HepG2 (cell line): ENCODE data around the gene BMAL1. TPM values are rescaled to one million over a fixed set of nuclear protein-coding genes. Genes with fewer than 3 reads are reported as not detected.

ENCODE experiments used
- ATAC-seq: fragments of 200-7000 bp; cut with Tn5 transposase; 3 replicates; pipeline ENCODE4 v1.9.1; 2020; ENCODE audit warnings: mild to moderate bottlenecking, moderate library complexity
- Bru-seq: library from RNA; stranded (reverse); fragments of 400-500 nt; gene quantifications from one replicate; lab custom pipeline; 2021; lab: Mats Ljungman, UMichigan
- BruChase-seq, 2 experiments: library from RNA; stranded (reverse); fragments of 400-500 nt; gene quantifications; one replicate each; lab custom pipeline; 2021; lab: Mats Ljungman, UMichigan
- BruUV-seq: library from RNA; stranded (reverse); fragments of 400-500 nt; replicated peaks from 2 replicates; lab custom pipeline; 2021; lab: Mats Ljungman, UMichigan
- CTCF ChIA-PET: fragments of 300-600 bp; formaldehyde crosslinking; extraction: SDS; loops from one replicate; lab custom pipeline; 2021; ENCODE audit warnings: low total read pairs, inconsistent platforms, low intra/inter-chr PET ratio; lab: Yijun Ruan, JAX
- POLR2A ChIA-PET: fragments of 350-600 bp; sonication (Branson Sonifier 250); formaldehyde crosslinking; loops from one replicate; lab custom pipeline; 2020; ENCODE audit warnings: antibody characterized with exemption, inconsistent platforms; lab: Yijun Ruan, JAX
- DNase-seq: peaks from one replicate; pipeline ENCODE4 v3.0.0-alpha.2; 2015; ENCODE audit warnings: low spot score
- FAIRE-seq: peaks from 3 replicates; lab custom pipeline; 2011; peaks lifted over from hg19 to GRCh38; lab: Jason Lieb, UNC
- H2AFZ ChIP-seq: one replicate; pipeline ENCODE4 v1.6.1; 2011; ENCODE audit warnings: low read length, inconsistent platforms
- H3K27ac ChIP-seq: fragments of 300-600 bp; 3 replicates; pipeline ENCODE4 v1.8.0; 2011; ENCODE audit warnings: mixed run types, mild to moderate bottlenecking, mixed read lengths, low read length, inconsistent platforms; ENCODE audit not compliant: insufficient read depth; ENCODE audit errors: extremely low read length
- H3K27me3 ChIP-seq, 2 experiments: fragments of 200-600 bp in 1 of 2; 2 replicates in 1 of 2; 3 replicates in 1 of 2; pipeline versions ENCODE4 v1.6.0 to v1.8.0; 2011; ENCODE audit warnings: low read length in 2 of 2, mild to moderate bottlenecking in 2 of 2, moderate library complexity in 2 of 2, inconsistent platforms in 1 of 2; ENCODE audit not compliant: insufficient read depth in 2 of 2, control insufficient read depth in 1 of 2
- H3K36me3 ChIP-seq, 2 experiments: fragments of 200-600 bp in 1 of 2; replicated peaks in 1 of 2; 2 replicates in 1 of 2; 3 replicates in 1 of 2; pipeline versions ENCODE4 v1.5.1 to v1.8.0; 2011; ENCODE audit warnings: low read length in 2 of 2, inconsistent platforms in 1 of 2; ENCODE audit not compliant: insufficient read depth in 2 of 2, control insufficient read depth in 1 of 2
- H3K4me1 ChIP-seq: 2 replicates; pipeline ENCODE4 v1.5.1; 2012; ENCODE audit warnings: low read length, inconsistent platforms; ENCODE audit not compliant: insufficient read depth
- H3K4me2 ChIP-seq: 2 replicates; pipeline ENCODE4 v1.6.0; 2011; ENCODE audit warnings: low read depth, low read length, inconsistent platforms
- H3K4me3 ChIP-seq, 3 experiments: fragments of 200-600 bp in 1 of 3; sonication (generic), shearing (Covaris generic) in 1 of 3; replicated peaks in 1 of 3; 2 replicates each; pipeline ENCODE4 v1.5.1; 2011 to 2016; ENCODE audit warnings: low read length in 3 of 3, inconsistent platforms in 2 of 3, low read depth in 2 of 3, mild to moderate bottlenecking in 2 of 3, control low read depth in 1 of 3, mixed read lengths in 1 of 3; ENCODE audit not compliant: insufficient read depth in 1 of 3
- H3K79me2 ChIP-seq: one replicate; pipeline ENCODE4 v1.6.1; 2011; ENCODE audit warnings: low read length, inconsistent platforms; ENCODE audit not compliant: insufficient read depth
- H3K9ac ChIP-seq: 2 replicates; pipeline ENCODE4 v1.6.0; 2011; ENCODE audit warnings: mild to moderate bottlenecking, low read depth, low read length, inconsistent platforms; ENCODE audit not compliant: insufficient read depth
- H3K9me3 ChIP-seq: 2 replicates; pipeline ENCODE4 v1.5.1; 2012; ENCODE audit warnings: mild to moderate bottlenecking, low read length
- H4K20me1 ChIP-seq: 2 replicates; pipeline ENCODE4 v1.6.0; 2011; ENCODE audit warnings: inconsistent platforms, mild to moderate bottlenecking, low read length, moderate library complexity; ENCODE audit not compliant: insufficient read depth
- FOXO1 ChIP-seq: sonication (generic); formaldehyde crosslinking; IDR thresholded peaks from 2 replicates; pipeline ENCODE4 v1.4.0; 2020; ENCODE audit warnings: missing genetic modification reagents
- KDM3A ChIP-seq: IDR thresholded peaks from 2 replicates; pipeline ENCODE4 v1.6.1; 2018; ENCODE audit warnings: low read depth, missing compliant biosample characterization
- TBX2 ChIP-seq: sonication (generic); formaldehyde crosslinking; IDR thresholded peaks from 2 replicates; pipeline ENCODE4 v1.5.0; 2020; ENCODE audit warnings: missing genetic modification reagents, mild to moderate bottlenecking, borderline replicate concordance
- YEATS4 ChIP-seq: sonication (generic); formaldehyde crosslinking; IDR thresholded peaks from 2 replicates; pipeline ENCODE4 v1.4.0; 2020; ENCODE audit warnings: missing genetic modification reagents, borderline replicate concordance
- ZFP62 ChIP-seq: sonication (generic); formaldehyde crosslinking; IDR thresholded peaks from 2 replicates; pipeline ENCODE4 v1.4.0; 2020; ENCODE audit warnings: missing genetic modification reagents
- ZNF333 ChIP-seq: sonication (generic); formaldehyde crosslinking; IDR thresholded peaks from 2 replicates; pipeline ENCODE4 v1.4.0; 2020; ENCODE audit warnings: mild to moderate bottlenecking, missing genetic modification reagents, borderline replicate concordance
- WGBS: methylation state at CpG from one replicate; pipeline ENCODE4 v1.1.6; 2017; ENCODE audit warnings: low lambda C conversion rate; 5-methylcytosine and 5-hydroxymethylcytosine counted together
- in situ Hi-C: cut with HindIII; loops from 2 replicates; pipeline ENCODE4 v1.10.0; 2017; ENCODE audit warnings: low pct_unique_long_range_greater_than_20kb; ENCODE audit not compliant: extremely low pct_ligation_motif_present
- intact Hi-C: fragments of 100-400 bp; cut with micrococcal nuclease; formaldehyde crosslinking; loops from one replicate; pipeline ENCODE4 v1.10.0; 2022; ENCODE audit not compliant: unreplicated experiment
- long read RNA-seq, 2 experiments: library from RNA in 1 of 2; library from polyadenylated mRNA in 1 of 2; stranded (forward) in 1 of 2; unstranded in 1 of 2; transcript quantifications; one replicate each; pipeline ENCODE4 v2.0.0, GENCODE V29; 2019 to 2022
- polyA minus RNA-seq, 3 experiments: library from RNA; depleted of rRNA, polyadenylated mRNA; stranded (reverse); fragments of >200 nt; gene quantifications; 2 replicates each; pipeline ENCODE4 v1.2.3, GENCODE V29; 2011; ENCODE audit warnings: low replicate concordance in 1 of 3
- polyA plus RNA-seq, 8 experiments: library from polyadenylated mRNA; depleted of rRNA in 3 of 8; stranded (reverse) in 7 of 8; unstranded in 1 of 8; fragments of >200 nt; fragmentation: Illumina TruSeq in 4 of 8; extraction: Trizol in 4 of 8; gene quantifications; 2 replicates each; pipeline versions ENCODE4 v1.2.1 to v1.2.3, GENCODE V29; 2011 to 2016; ENCODE audit warnings: low read depth in 4 of 8, missing spikeins in 1 of 8, mixed read lengths in 1 of 8; ENCODE audit not compliant: insufficient read depth in 1 of 8
- total RNA-seq, 5 experiments: library from RNA; depleted of rRNA; stranded (reverse); fragments of >200 nt; fragmentation: Illumina TruSeq; extraction: Trizol; gene quantifications; 2 replicates each; pipeline ENCODE4 v1.2.3, GENCODE V29; 2016; ENCODE audit warnings: low read depth in 1 of 5
- TF ChIP-seq, protein P1 (sequence below): IDR thresholded peaks from 2 replicates; pipeline ENCODE4 v1.6.1; 2012; ENCODE audit warnings: inconsistent platforms
- TF ChIP-seq, protein P2 (sequence below): sonication (generic); formaldehyde crosslinking; conservative IDR thresholded peaks from 2 replicates; pipeline ENCODE4 v1.4.0; 2020; ENCODE audit warnings: missing genetic modification reagents
- TF ChIP-seq, protein P3 (sequence below): IDR thresholded peaks from 2 replicates; pipeline ENCODE4 v1.6.1; 2016; ENCODE audit warnings: missing compliant biosample characterization, missing genetic modification reagents, borderline replicate concordance
- TF ChIP-seq, protein P4 (sequence below): sonication (generic); formaldehyde crosslinking; IDR thresholded peaks from 2 replicates; pipeline ENCODE4 v1.5.1; 2020; ENCODE audit warnings: mild to moderate bottlenecking, missing genetic modification reagents, moderate library complexity

BMAL1 gene
- total RNA-seq (2016; rRNA removed; fragmentation: Illumina TruSeq; extraction: Trizol) (4.8 and 5.0 TPM in 2 replicates), polyA plus RNA-seq (2011; rRNA removed) (3.3 and 4.5 TPM in 2 replicates), polyA minus RNA-seq (2011; rRNA and poly(A)+ RNA removed; ENCODE audit: low replicate concordance) (5.9 and 21.3 TPM in 2 replicates), Bru-seq, nascent RNA (percentile 43 among the genes with signal in this experiment), BruChase-seq, experiment 1, labeled RNA remaining after a 6-hour chase (percentile 38 among the genes with signal in this experiment), BruChase-seq, experiment 2, labeled RNA remaining after a 2-hour chase (percentile 39 among the genes with signal in this experiment)
- total RNA-seq (2016; cell fraction: cytosol; rRNA removed; fragmentation: Illumina TruSeq; extraction: Trizol; ENCODE audit: low read depth) = 1.9 and 3.3 TPM in 2 replicates
- total RNA-seq (2016; cell fraction: insoluble cytoplasmic fraction; rRNA removed; fragmentation: Illumina TruSeq; extraction: Trizol) = 4.8 and 5.5 TPM in 2 replicates
- total RNA-seq (2016; cell fraction: membrane; rRNA removed; fragmentation: Illumina TruSeq; extraction: Trizol) = 5.3 and 5.5 TPM in 2 replicates
- 5.3 and 7.6 TPM in 2 replicates for total RNA-seq (2016; cell fraction: nucleus; rRNA removed; fragmentation: Illumina TruSeq; extraction: Trizol)
- polyA plus RNA-seq (2011; cell fraction: cytosol; rRNA removed) = 2.1 and 2.8 TPM in 2 replicates
- 4.7 and 5.0 TPM in 2 replicates for polyA plus RNA-seq (2011; cell fraction: nucleus; rRNA removed)
- 5.6 and 6.9 TPM in 2 replicates for polyA plus RNA-seq (2012)
- polyA plus RNA-seq (2016; cell fraction: cytosol; fragmentation: Illumina TruSeq; extraction: Trizol; ENCODE audit: low read depth) = 1.5 and 2.8 TPM in 2 replicates
- 3.8 and 4.8 TPM in 2 replicates for polyA plus RNA-seq (2016; cell fraction: insoluble cytoplasmic fraction; fragmentation: Illumina TruSeq; extraction: Trizol; ENCODE audit: low read depth)
- polyA plus RNA-seq (2016; cell fraction: membrane; fragmentation: Illumina TruSeq; extraction: Trizol; ENCODE audit: low read depth) = 3.2 and 5.1 TPM in 2 replicates
- 5.1 and 8.2 TPM in 2 replicates for polyA plus RNA-seq (2016; cell fraction: nucleus; fragmentation: Illumina TruSeq; extraction: Trizol; ENCODE audit: insufficient read depth, low read depth)
- polyA minus RNA-seq (2011; cell fraction: cytosol; rRNA and poly(A)+ RNA removed) = 3.9 and 8.9 TPM in 2 replicates
- 9.0 and 14.3 TPM in 2 replicates for polyA minus RNA-seq (2011; cell fraction: nucleus; rRNA and poly(A)+ RNA removed)
- long read RNA-seq, experiment 1, partial matches to known transcripts = 0 of 4 reads
- long read RNA-seq, experiment 1, other reads (novel, unspliced or antisense) = 4 of 4 reads
- long read RNA-seq, experiment 2, partial matches to known transcripts = 2 of 5 reads
- long read RNA-seq, experiment 2, other reads (novel, unspliced or antisense) = 3 of 5 reads

DNA sequence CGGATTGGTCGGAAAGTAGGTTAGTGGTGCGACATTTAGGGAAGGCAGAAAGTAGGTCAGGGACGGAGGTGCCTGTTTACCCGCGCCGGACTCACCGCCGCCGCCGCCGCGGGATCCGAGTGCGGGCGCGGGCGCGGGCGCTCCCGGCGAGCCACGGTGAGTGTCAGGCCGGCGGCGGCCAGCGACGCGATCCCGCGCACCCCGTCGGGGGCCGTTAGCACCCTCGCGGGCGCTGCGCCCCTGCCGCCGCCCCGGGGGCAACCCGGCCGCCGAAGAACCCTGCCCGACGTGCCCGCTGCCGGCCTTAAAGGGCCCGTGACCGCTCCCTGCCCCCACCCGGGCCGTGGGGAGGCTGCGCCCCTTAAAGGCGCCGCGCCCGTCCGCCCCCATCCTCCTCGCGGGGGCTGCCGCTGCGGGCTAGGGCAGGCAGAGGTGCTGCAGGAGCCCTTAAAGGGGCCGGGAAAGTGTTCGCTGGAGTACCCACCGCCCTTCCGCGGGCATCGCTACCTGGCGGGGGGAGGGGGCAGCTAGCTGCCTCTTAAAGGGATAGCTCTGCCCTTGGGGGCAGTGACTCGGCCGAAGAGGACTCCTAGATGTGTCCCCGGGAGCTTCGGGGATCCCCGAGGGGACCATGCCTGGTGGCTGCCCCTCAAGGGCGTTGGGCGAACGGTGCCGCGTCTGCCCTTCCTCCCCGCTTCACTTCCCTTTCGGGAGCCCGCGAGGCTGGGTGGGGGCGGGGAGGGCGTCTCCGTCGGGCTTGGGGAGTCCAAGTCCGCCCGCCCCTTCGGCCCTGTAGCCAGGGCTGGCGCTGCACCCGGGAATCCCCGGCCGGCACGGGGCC is at the start of gene BMAL1:
Gene BMAL1, plus strand, starts transcription at position 23 of the 841 bp plus-strand sequence. CDS start 76,519 bp downstream, outside the sequence.
- Histone ChIP-seq H3K4me3 (peak within 1 kb of the TSS; percentile 72 to 85 (median 74)), H3K36me3 (no peaks in the 10 kb centered on the region), H4K20me1 (no peaks in the 10 kb centered on the region; the same call in 1 of the 2 replicates), H3K27me3 (peaks cover 3 to 41% of the 10 kb centered on the region in 2 experiments; a peak in 4 of 5 replicates), H3K4me1 (no peaks in the 10 kb centered on the region; the same call in 1 of the 2 replicates), H3K79me2 (no peaks in the 10 kb centered on the region), H3K9me3 (no peaks in the 10 kb centered on the region), H2AFZ (peak within 1 kb of the TSS; percentile 89), H3K27ac (no peak within 1 kb of the TSS), H3K9ac (peak within 1 kb of the TSS; percentile 55), H3K4me2 (peak within 1 kb of the TSS; percentile 95)
- FAIRE-seq = no peak
- CTCF ChIA-PET = no interaction called here
- no TSS peak for BruUV-seq
- intact Hi-C loops (loop anchor here (10.0 kb wide), 1 partner anchor 57 kb away; no protein-coding TSS in a partner anchor), in situ Hi-C loops (no loop called here)
- DNase-seq = no peak
- ATAC-seq = peak; percentile 1; the same call in 2 of the 3 replicates
- 4% methylated on average over 10 of the region's 95 CpGs for WGBS
- POLR2A ChIA-PET = no interaction called here
- TF ChIP-seq TBX2 (CRISPR knock-in tag) = peak; percentile 42; the same call in 1 of the 2 replicates
- TF ChIP-seq, protein P1, sequence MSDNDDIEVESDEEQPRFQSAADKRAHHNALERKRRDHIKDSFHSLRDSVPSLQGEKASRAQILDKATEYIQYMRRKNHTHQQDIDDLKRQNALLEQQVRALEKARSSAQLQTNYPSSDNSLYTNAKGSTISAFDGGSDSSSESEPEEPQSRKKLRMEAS = peak; percentile 34; the same call in 1 of the 2 replicates
- TF ChIP-seq, protein P2, sequence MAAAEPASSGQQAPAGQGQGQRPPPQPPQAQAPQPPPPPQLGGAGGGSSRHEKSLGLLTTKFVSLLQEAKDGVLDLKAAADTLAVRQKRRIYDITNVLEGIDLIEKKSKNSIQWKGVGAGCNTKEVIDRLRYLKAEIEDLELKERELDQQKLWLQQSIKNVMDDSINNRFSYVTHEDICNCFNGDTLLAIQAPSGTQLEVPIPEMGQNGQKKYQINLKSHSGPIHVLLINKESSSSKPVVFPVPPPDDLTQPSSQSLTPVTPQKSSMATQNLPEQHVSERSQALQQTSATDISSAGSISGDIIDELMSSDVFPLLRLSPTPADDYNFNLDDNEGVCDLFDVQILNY (CRISPR knock-in tag) = no peak
- TF ChIP-seq, protein P3, sequence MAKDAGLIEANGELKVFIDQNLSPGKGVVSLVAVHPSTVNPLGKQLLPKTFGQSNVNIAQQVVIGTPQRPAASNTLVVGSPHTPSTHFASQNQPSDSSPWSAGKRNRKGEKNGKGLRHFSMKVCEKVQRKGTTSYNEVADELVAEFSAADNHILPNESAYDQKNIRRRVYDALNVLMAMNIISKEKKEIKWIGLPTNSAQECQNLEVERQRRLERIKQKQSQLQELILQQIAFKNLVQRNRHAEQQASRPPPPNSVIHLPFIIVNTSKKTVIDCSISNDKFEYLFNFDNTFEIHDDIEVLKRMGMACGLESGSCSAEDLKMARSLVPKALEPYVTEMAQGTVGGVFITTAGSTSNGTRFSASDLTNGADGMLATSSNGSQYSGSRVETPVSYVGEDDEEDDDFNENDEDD = no peak
- no peak for TF ChIP-seq KDM3A
- 0 out of 2 replicates have a peak, but pooled peaks have one; percentile 22 for TF ChIP-seq ZNF333 (CRISPR knock-in tag)
- 0 out of 2 replicates have a peak, but pooled peaks have one; percentile 16 for TF ChIP-seq YEATS4
- TF ChIP-seq, protein P4, sequence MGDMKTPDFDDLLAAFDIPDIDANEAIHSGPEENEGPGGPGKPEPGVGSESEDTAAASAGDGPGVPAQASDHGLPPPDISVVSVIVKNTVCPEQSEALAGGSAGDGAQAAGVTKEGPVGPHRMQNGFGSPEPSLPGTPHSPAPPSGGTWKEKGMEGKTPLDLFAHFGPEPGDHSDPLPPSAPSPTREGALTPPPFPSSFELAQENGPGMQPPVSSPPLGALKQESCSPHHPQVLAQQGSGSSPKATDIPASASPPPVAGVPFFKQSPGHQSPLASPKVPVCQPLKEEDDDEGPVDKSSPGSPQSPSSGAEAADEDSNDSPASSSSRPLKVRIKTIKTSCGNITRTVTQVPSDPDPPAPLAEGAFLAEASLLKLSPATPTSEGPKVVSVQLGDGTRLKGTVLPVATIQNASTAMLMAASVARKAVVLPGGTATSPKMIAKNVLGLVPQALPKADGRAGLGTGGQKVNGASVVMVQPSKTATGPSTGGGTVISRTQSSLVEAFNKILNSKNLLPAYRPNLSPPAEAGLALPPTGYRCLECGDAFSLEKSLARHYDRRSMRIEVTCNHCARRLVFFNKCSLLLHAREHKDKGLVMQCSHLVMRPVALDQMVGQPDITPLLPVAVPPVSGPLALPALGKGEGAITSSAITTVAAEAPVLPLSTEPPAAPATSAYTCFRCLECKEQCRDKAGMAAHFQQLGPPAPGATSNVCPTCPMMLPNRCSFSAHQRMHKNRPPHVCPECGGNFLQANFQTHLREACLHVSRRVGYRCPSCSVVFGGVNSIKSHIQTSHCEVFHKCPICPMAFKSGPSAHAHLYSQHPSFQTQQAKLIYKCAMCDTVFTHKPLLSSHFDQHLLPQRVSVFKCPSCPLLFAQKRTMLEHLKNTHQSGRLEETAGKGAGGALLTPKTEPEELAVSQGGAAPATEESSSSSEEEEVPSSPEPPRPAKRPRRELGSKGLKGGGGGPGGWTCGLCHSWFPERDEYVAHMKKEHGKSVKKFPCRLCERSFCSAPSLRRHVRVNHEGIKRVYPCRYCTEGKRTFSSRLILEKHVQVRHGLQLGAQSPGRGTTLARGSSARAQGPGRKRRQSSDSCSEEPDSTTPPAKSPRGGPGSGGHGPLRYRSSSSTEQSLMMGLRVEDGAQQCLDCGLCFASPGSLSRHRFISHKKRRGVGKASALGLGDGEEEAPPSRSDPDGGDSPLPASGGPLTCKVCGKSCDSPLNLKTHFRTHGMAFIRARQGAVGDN (CRISPR knock-in tag) = peak; percentile 36; the same call in 1 of the 2 replicates
- TF ChIP-seq ZFP62 (CRISPR knock-in tag) = no peak
- peak; percentile 54; the same call in 1 of the 2 replicates for TF ChIP-seq FOXO1 (CRISPR knock-in tag)
